K562 (cell line): ENCODE measurements around the gene EN2. TPM values are rescaled to one million over a fixed set of nuclear protein-coding genes. Genes with fewer than 3 reads are reported as not detected.

ENCODE experiments used
- ATAC-seq: fragments of 200-7000 bp; cut with Tn5 transposase; 3 replicates; pipeline ENCODE4 v1.9.1; 2020; ENCODE audit warnings: moderate library complexity
- BruUV-seq: library from RNA; stranded (reverse); fragments of 400-500 nt; replicated peaks from 2 replicates; lab custom pipeline; 2021; lab: Mats Ljungman, UMichigan
- CTCF ChIA-PET: fragments of 300-600 bp; formaldehyde crosslinking; extraction: SDS; loops from one replicate; lab custom pipeline; 2021; ENCODE audit warnings: low intra/inter-chr PET ratio; lab: Yijun Ruan, JAX
- POLR2A ChIA-PET: fragments of 300-600, 350-650 bp; sonication (Branson Sonifier 250); formaldehyde crosslinking; extraction: SDS; loops from one replicate; lab custom pipeline; 2021; ENCODE audit warnings: antibody characterized with exemption, inconsistent platforms; lab: Yijun Ruan, JAX
- DNase-seq, 4 experiments: peaks; one replicate each; pipeline versions ENCODE4 v3.0.0 to v3.0.0-alpha.2; 2011 to 2018; ENCODE audit warnings: low spot score in 3 of 4, mixed read lengths in 3 of 4; ENCODE audit errors: extremely low read depth in 1 of 4
- FAIRE-seq: peaks from 2 replicates; lab custom pipeline; 2011; peaks lifted over from hg19 to GRCh38; lab: Jason Lieb, UNC
- H2AFZ ChIP-seq: 2 replicates; pipeline ENCODE4 v1.6.0; 2011; ENCODE audit warnings: low read depth, low read length, control low read depth, inconsistent platforms
- H3K27ac ChIP-seq: fragments of 200-600 bp; 3 replicates; pipeline ENCODE4 v1.8.0; 2011; ENCODE audit warnings: low read depth, mild to moderate bottlenecking, control low read depth, inconsistent platforms, low read length, moderate library complexity, mixed read lengths; ENCODE audit errors: extremely low read depth
- H3K27me3 ChIP-seq, 2 experiments: fragments of 300-600 bp in 1 of 2; 2 replicates in 1 of 2; 3 replicates in 1 of 2; pipeline versions ENCODE4 v1.6.0 to v1.8.0; 2011; ENCODE audit warnings: inconsistent platforms in 2 of 2, low read length in 2 of 2, mild to moderate bottlenecking in 1 of 2, mixed read lengths in 1 of 2, moderate library complexity in 1 of 2; ENCODE audit not compliant: control insufficient read depth in 2 of 2, insufficient read depth in 2 of 2
- H3K36me3 ChIP-seq: fragments of 300-600 bp; 3 replicates; pipeline ENCODE4 v1.8.0; 2011; ENCODE audit warnings: mild to moderate bottlenecking, low read length, inconsistent platforms; ENCODE audit not compliant: control insufficient read depth, insufficient read depth
- H3K4me1 ChIP-seq, 2 experiments: fragments of 200-600 bp in 1 of 2; replicated peaks in 1 of 2; 2 replicates in 1 of 2; 3 replicates in 1 of 2; pipeline versions ENCODE4 v1.5.1 to v1.8.0; 2011; ENCODE audit warnings: inconsistent platforms in 2 of 2, low read length in 2 of 2, mild to moderate bottlenecking in 1 of 2, mixed read lengths in 1 of 2, moderate library complexity in 1 of 2; ENCODE audit not compliant: control insufficient read depth in 2 of 2, insufficient read depth in 2 of 2
- H3K4me2 ChIP-seq: 2 replicates; pipeline ENCODE4 v1.6.1; 2011; ENCODE audit warnings: low read length, control low read depth, inconsistent platforms, mixed read lengths; ENCODE audit not compliant: insufficient read depth
- H3K4me3 ChIP-seq: fragments of 200-600 bp; sonication (generic), shearing (Covaris generic); 2 replicates; pipeline ENCODE4 v1.5.1; 2016; ENCODE audit warnings: control low read depth, inconsistent platforms
- H3K79me2 ChIP-seq: fragments of 200-600 bp; 3 replicates; pipeline ENCODE4 v1.8.0; 2011; ENCODE audit warnings: low read length, inconsistent platforms; ENCODE audit not compliant: control insufficient read depth, insufficient read depth
- H3K9ac ChIP-seq, 2 experiments: 2 replicates each; pipeline versions ENCODE4 v1.6.0 to v1.6.1; 2011; ENCODE audit warnings: low read depth in 2 of 2, low read length in 2 of 2, control low read depth in 1 of 2, inconsistent platforms in 1 of 2, mild to moderate bottlenecking in 1 of 2, mixed read lengths in 1 of 2; ENCODE audit not compliant: insufficient read depth in 1 of 2
- H3K9me1 ChIP-seq: one replicate; pipeline ENCODE4 v1.6.0; 2011; ENCODE audit warnings: inconsistent platforms, mild to moderate bottlenecking, low read length, moderate library complexity; ENCODE audit not compliant: control insufficient read depth, insufficient read depth
- H3K9me3 ChIP-seq: replicated peaks from 2 replicates; pipeline ENCODE4 v1.5.1; 2011; ENCODE audit warnings: low read depth, low read length, inconsistent platforms; ENCODE audit not compliant: control insufficient read depth, insufficient read depth
- H4K20me1 ChIP-seq: replicated peaks from 2 replicates; pipeline ENCODE4 v1.6.1; 2011; ENCODE audit warnings: low read length, inconsistent platforms, mixed read lengths; ENCODE audit not compliant: control insufficient read depth, insufficient read depth
- ELK3 ChIP-seq: fragments of 450-650 bp; formaldehyde crosslinking; IDR thresholded peaks from 2 replicates; pipeline ENCODE4 v1.4.0; 2020; ENCODE audit warnings: mild to moderate bottlenecking
- HNRNPK ChIP-seq: fragments of 200-400 bp; formaldehyde crosslinking; IDR thresholded peaks from one replicate; pipeline ENCODE4 v1.6.1; 2018; ENCODE audit warnings: mild to moderate bottlenecking, low read depth, low read length; ENCODE audit not compliant: poor library complexity, severe bottlenecking
- HNRNPUL1 ChIP-seq: fragments of 200-400 bp; formaldehyde crosslinking; IDR thresholded peaks from 2 replicates; pipeline ENCODE4 v1.6.1; 2017; ENCODE audit warnings: low read length
- MNT ChIP-seq, 2 experiments: fragments of 450-650 bp; conservative IDR thresholded peaks; 2 replicates each; pipeline ENCODE4 v1.6.1; 2017; ENCODE audit warnings: mild to moderate bottlenecking in 2 of 2, moderate library complexity in 2 of 2
- PREB ChIP-seq: sonication (generic); formaldehyde crosslinking; IDR thresholded peaks from 2 replicates; pipeline ENCODE4 v1.8.1; 2023; ENCODE audit warnings: mild to moderate bottlenecking, missing genetic modification reagents
- RHOXF2B ChIP-seq: fragments of 250-450 bp; sonication (Bioruptor Pico); conservative IDR thresholded peaks from 2 replicates; pipeline ENCODE4 v1.5.1; 2021
- TARDBP ChIP-seq: fragments of 450-650 bp; IDR thresholded peaks from 2 replicates; pipeline ENCODE4 v1.6.1; 2016
- ZKSCAN8 ChIP-seq: fragments of 200-800 bp; sonication (Bioruptor generic); IDR thresholded peaks from 2 replicates; pipeline ENCODE4 v1.6.1; 2016; ENCODE audit warnings: missing genetic modification characterization, missing compliant biosample characterization
- ZNF174 ChIP-seq: fragments of 250-450 bp; sonication (Bioruptor Pico); IDR thresholded peaks from 2 replicates; pipeline ENCODE4 v1.4.0; 2020; ENCODE audit warnings: mild to moderate bottlenecking
- ZNF232 ChIP-seq: sonication (generic); formaldehyde crosslinking; IDR thresholded peaks from 2 replicates; pipeline ENCODE4 v1.8.0; 2022; ENCODE audit warnings: mild to moderate bottlenecking, missing genetic modification reagents
- WGBS: fragments of 100-300 bp; shearing (Covaris generic); methylation state at CpG from one replicate; pipeline ENCODE4 v1.1.6; 2016; ENCODE audit warnings: low coverage, mixed read lengths; ENCODE audit not compliant: insufficient coverage; ENCODE audit errors: missing lambda C conversion rate; 5-methylcytosine and 5-hydroxymethylcytosine counted together
- in situ Hi-C: fragments of 300-500 bp; cut with MboI; formaldehyde crosslinking; loops from 4 replicates; pipeline ENCODE4 v1.15.0; 2018; ENCODE audit warnings: inconsistent platforms, mixed read lengths
- intact Hi-C: fragments of 100-400 bp; cut with micrococcal nuclease; formaldehyde crosslinking; loops from 2 replicates; pipeline ENCODE4 v1.14.2; 2022
- polyA plus RNA-seq, 8 experiments: library from polyadenylated mRNA; depleted of rRNA in 4 of 8; stranded (reverse) in 5 of 8; unstranded in 3 of 8; fragments of >200 nt; fragmentation: Nextera tagmentation in 2 of 8; fragmentation: Illumina TruSeq in 1 of 8; extraction: Ambion mirVana in 2 of 8; extraction: Trizol in 1 of 8; gene quantifications; 2 replicates each; pipeline versions ENCODE4 v1.2.1 to v1.2.3, GENCODE V29; 2011 to 2014; ENCODE audit warnings: inconsistent platforms in 1 of 8, missing spikeins in 1 of 8
- total RNA-seq, 7 experiments: library from RNA; depleted of rRNA in 6 of 7; stranded (reverse); fragments of >200 nt in 6 of 7; fragmentation: Illumina TruSeq in 2 of 7; extraction: Trizol in 2 of 7; gene quantifications; 2 replicates each; pipeline versions ENCODE4 v1.2.1 to v1.2.3, GENCODE V29; 2011 to 2021; ENCODE audit warnings: low replicate concordance in 1 of 7

The EN2 gene
- total and polyA plus RNA-seq, 9 of the 15 experiments (the other 6 are each of a cell fraction or from before 2014, with no cell fraction given) = 0.04 TPM; not detected in 7

GRCh38 chr7:155471718-155472117 lies 13.8 kb downstream of the EN2 start:
- in situ Hi-C loops (no loop called here), intact Hi-C loops (no loop called here)
- Histone ChIP-seq H3K4me1 (peaks cover 0 to 14% of the 10 kb centered on the region in 2 experiments; a peak in 1 of 5 replicates), H3K79me2 (no peaks in the 10 kb centered on the region), H3K4me3 (no peak overlapping the region), H3K27ac (no peak overlapping the region), H2AFZ (no peak overlapping the region), H3K9me1 (no peaks in the 10 kb centered on the region), H3K36me3 (no peaks in the 10 kb centered on the region), H3K27me3 (peaks cover 73 to 94% of the 10 kb centered on the region in 2 experiments), H4K20me1 (peaks cover 3% of the 10 kb centered on the region; the same call in 1 of the 2 replicates), H3K4me2 (no peak overlapping the region), H3K9me3 (no peaks in the 10 kb centered on the region), H3K9ac (no peak overlapping the region)
- ChIA-PET POLR2A (interaction anchor here (0.6 to 1.2 kb wide), 4 partner anchors 12 to 178 kb away, joined by 3 read pairs; no protein-coding TSS in a partner anchor), CTCF (no interaction called here)
- ATAC-seq (no peak), DNase-seq (no peak), FAIRE-seq (no peak)
- no TSS peak for BruUV-seq
- WGBS = 2% methylated on average over 11 of the region's 11 CpGs
- no peak for TF ChIP-seq ZNF174 (CRISPR knock-in tag)
- TF ChIP-seq TARDBP = no peak
- TF ChIP-seq HNRNPK = no peak
- TF ChIP-seq ZNF232 = no peak
- no peak for TF ChIP-seq ELK3 (CRISPR knock-in tag)
- no peak for TF ChIP-seq MNT (conservative IDR thresholded peaks at IDR 0.05)
- no peak for TF ChIP-seq HNRNPUL1
- no peak for TF ChIP-seq PREB (CRISPR knock-in tag)
- TF ChIP-seq ZKSCAN8 (CRISPR knock-in tag) = no peak
- no peak for TF ChIP-seq RHOXF2B (CRISPR knock-in tag)
